Common myeloid progenitor, CD34-positive (primary cell): ENCODE measurements around the gene ZNF750.

Source experiments
- CTCF ChIA-PET: fragments of 350-600 bp; sonication (Branson Sonifier 250); formaldehyde crosslinking; loops from one replicate; lab custom pipeline; 2021; ENCODE audit warnings: antibody characterized with exemption; lab: Charles Lee
- POLR2A ChIA-PET: fragments of 350-600 bp; sonication (Branson Sonifier 250); formaldehyde crosslinking; loops from one replicate; lab custom pipeline; 2021; ENCODE audit warnings: antibody characterized with exemption; lab: Charles Lee
- DNase-seq, 3 donors: peaks; one replicate each; pipeline versions ENCODE4 v3.0.0 to v3.0.0-alpha.2; 2013
- H3K27ac ChIP-seq, 2 experiments: 1 replicate in 1 of 2; 2 replicates in 1 of 2; pipeline ENCODE4 v1.7.0; 2013; ENCODE audit warnings: inconsistent platforms in 2 of 2, low read length in 2 of 2, mild to moderate bottlenecking in 2 of 2, low read depth in 1 of 2, moderate library complexity in 1 of 2; ENCODE audit not compliant: severe bottlenecking in 2 of 2, insufficient read depth in 1 of 2, poor library complexity in 1 of 2
- H3K27me3 ChIP-seq, 5 experiments: replicated peaks in 2 of 5; 1 replicate in 3 of 5; 2 replicates in 2 of 5; pipeline versions ENCODE4 v1.6.1 to v1.7.0; 2013; ENCODE audit warnings: low read length in 4 of 5, mild to moderate bottlenecking in 2 of 5, moderate library complexity in 2 of 5, inconsistent platforms in 1 of 5; ENCODE audit not compliant: insufficient read depth in 5 of 5, control insufficient read depth in 4 of 5
- H3K36me3 ChIP-seq, 4 experiments: 1 replicate in 2 of 4; 2 replicates in 2 of 4; pipeline versions ENCODE4 v1.6.1 to v1.7.0; 2013; ENCODE audit warnings: low read length in 3 of 4, control low read depth in 1 of 4, mild to moderate bottlenecking in 1 of 4; ENCODE audit not compliant: control insufficient read depth in 4 of 4, insufficient read depth in 4 of 4
- H3K4me1 ChIP-seq, 4 experiments: 1 replicate in 3 of 4; 2 replicates in 1 of 4; pipeline versions ENCODE4 v1.6.1 to v1.7.1; 2013; ENCODE audit warnings: low read length in 3 of 4, mild to moderate bottlenecking in 3 of 4, control low read depth in 1 of 4, inconsistent platforms in 1 of 4, moderate library complexity in 1 of 4; ENCODE audit not compliant: control insufficient read depth in 4 of 4, insufficient read depth in 4 of 4; ENCODE audit errors: control extremely low read depth in 1 of 4
- H3K4me3 ChIP-seq, 7 experiments: 1 replicate in 4 of 7; 2 replicates in 3 of 7; pipeline versions ENCODE4 v1.5.1 to v1.7.0; 2013; ENCODE audit warnings: mild to moderate bottlenecking in 7 of 7, low read length in 6 of 7, moderate library complexity in 6 of 7, inconsistent platforms in 2 of 7, low read depth in 2 of 7, control low read depth in 1 of 7; ENCODE audit not compliant: insufficient read depth in 4 of 7, control insufficient read depth in 1 of 7; ENCODE audit errors: extremely low read depth in 1 of 7
- H3K9me3 ChIP-seq, 5 experiments: 1 replicate in 4 of 5; 2 replicates in 1 of 5; pipeline versions ENCODE4 v1.6.1 to v1.7.1; 2013; ENCODE audit warnings: low read length in 4 of 5, mild to moderate bottlenecking in 2 of 5, inconsistent platforms in 1 of 5, low read depth in 1 of 5, moderate library complexity in 1 of 5; ENCODE audit not compliant: control insufficient read depth in 4 of 5, insufficient read depth in 2 of 5; ENCODE audit errors: control extremely low read depth in 1 of 5
- WGBS: methylation state at CpG from one replicate; pipeline ENCODE4 v1.1.5; 2013; ENCODE audit not compliant: insufficient coverage; 5-methylcytosine and 5-hydroxymethylcytosine counted together

Gene ZNF750

GRCh38 chr17:82872591-82873520 is 33.0 kb upstream of the ZNF750 start:
- Histone ChIP-seq H3K36me3 (peaks cover 0 to 36% (median 20%) of the 10 kb centered on the region in 4 experiments), H3K4me1 (peaks cover 6 to 15% (median 12%) of the 10 kb centered on the region in 4 experiments), H3K4me3 (no peak overlapping the region), H3K9me3 (no peaks in the 10 kb centered on the region), H3K27ac (no peak overlapping the region), H3K27me3 (no peaks in the 10 kb centered on the region)
- POLR2A ChIA-PET = no interaction called here
- DNase-seq = peak in 2 of 3 donors; percentile 11 to 22
- CTCF ChIA-PET = no interaction called here
- WGBS = 94% methylated on average over 31 of the region's 33 CpGs

GRCh38 chr17:82871776-82872561 is 32.1 kb upstream of the ZNF750 start:
- Histone ChIP-seq H3K36me3 (peaks cover 0 to 36% (median 20%) of the 10 kb centered on the region in 4 experiments), H3K4me1 (peaks cover 6 to 12% (median 9%) of the 10 kb centered on the region in 4 experiments), H3K9me3 (no peaks in the 10 kb centered on the region), H3K4me3 (no peak overlapping the region), H3K27ac (no peak overlapping the region), H3K27me3 (no peaks in the 10 kb centered on the region)
- CTCF ChIA-PET = no interaction called here
- POLR2A ChIA-PET = no interaction called here
- DNase-seq = no peak
- 96% methylated on average over 36 of the region's 41 CpGs for WGBS

- peak; percentile 34 to 68 (median 40) for DNase-seq
- Histone ChIP-seq H3K36me3 (peaks cover 0 to 36% (median 20%) of the 10 kb centered on the region in 4 experiments), H3K4me3 (no peak overlapping the region), H3K27ac (no peak overlapping the region), H3K4me1 (peaks cover 0 to 15% (median 2%) of the 10 kb centered on the region in 4 experiments), H3K9me3 (no peaks in the 10 kb centered on the region), H3K27me3 (no peaks in the 10 kb centered on the region)
- ChIA-PET CTCF (no interaction called here), POLR2A (no interaction called here)
- 90% methylated on average over 31 of the region's 31 CpGs for WGBS
These were observed 31.4 kb upstream of the ZNF750 start for GRCh38 chr17:82871056-82871775.

- CTCF ChIA-PET = interaction anchor here (1.3 to 1.5 kb wide), 2 partner anchors 15 to 34 kb away, joined by 3 read pairs; no protein-coding TSS in a partner anchor
- no peaks in the 10 kb centered on the region for H3K9me3 ChIP-seq
- H3K4me1 ChIP-seq = peaks cover 0 to 17% (median 0%) of the 10 kb centered on the region in 4 experiments
- POLR2A ChIA-PET = no interaction called here
- 96% methylated on average over 14 of the region's 14 CpGs for WGBS
- H3K36me3 ChIP-seq = peaks cover 0 to 36% (median 18%) of the 10 kb centered on the region in 4 experiments
- H3K27me3 ChIP-seq = no peaks in the 10 kb centered on the region
- no peak overlapping the region for H3K4me3 ChIP-seq
- no peak for DNase-seq
- no peak overlapping the region for H3K27ac ChIP-seq
These were observed 30.7 kb upstream of the ZNF750 start for GRCh38 chr17:82870541-82870940.

GRCh38 chr17:82870091-82870491 is 30.3 kb upstream of the ZNF750 start:
- H3K9me3 ChIP-seq = no peaks in the 10 kb centered on the region
- H3K27me3 ChIP-seq = no peaks in the 10 kb centered on the region
- WGBS = 95% methylated on average over 35 of the region's 35 CpGs
- H3K36me3 ChIP-seq = peaks cover 0 to 33% (median 16%) of the 10 kb centered on the region in 4 experiments
- ChIA-PET POLR2A (no interaction called here), CTCF (interaction anchor here (1.3 to 1.5 kb wide), 2 partner anchors 16 to 33 kb away, joined by 3 read pairs; no protein-coding TSS in a partner anchor)
- H3K4me1 ChIP-seq = peaks cover 0 to 17% (median 2%) of the 10 kb centered on the region in 4 experiments
- no peak for DNase-seq
- no peak overlapping the region for H3K27ac ChIP-seq
- no peak overlapping the region for H3K4me3 ChIP-seq

DNA sequence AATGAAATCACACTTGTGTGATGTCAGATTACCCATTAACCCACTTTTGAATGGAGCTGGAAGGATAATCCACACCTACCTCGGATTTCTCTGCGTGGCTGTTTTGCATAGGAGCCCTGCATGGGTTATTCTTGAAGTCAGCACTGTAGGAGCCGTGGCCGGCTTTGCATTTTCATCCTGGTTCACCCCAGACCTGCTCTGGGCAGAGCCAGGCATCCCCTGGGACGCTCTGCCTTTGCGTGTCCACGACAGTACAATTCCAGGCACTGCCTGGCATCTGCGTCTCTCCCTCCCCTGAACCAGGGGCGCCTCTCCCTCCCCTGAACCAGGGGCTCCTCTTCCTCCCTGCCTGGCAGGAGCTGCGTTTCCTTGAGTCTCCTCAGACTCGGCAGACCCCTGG is 29.7 kb upstream of the ZNF750 start:
- no peak for DNase-seq
- 92% methylated on average over 8 of the region's 11 CpGs for WGBS
- ChIA-PET CTCF (interaction anchor here (1.3 to 1.5 kb wide), 2 partner anchors 16 to 33 kb away, joined by 3 read pairs; no protein-coding TSS in a partner anchor), POLR2A (interaction anchor here (0.7 kb wide), 1 partner anchor 81 kb away, joined by 3 read pairs; no protein-coding TSS in a partner anchor)
- Histone ChIP-seq H3K27ac (no peak overlapping the region), H3K9me3 (no peaks in the 10 kb centered on the region), H3K27me3 (no peaks in the 10 kb centered on the region), H3K4me1 (peaks cover 0 to 19% (median 7%) of the 10 kb centered on the region in 4 experiments), H3K36me3 (peaks cover 0 to 33% (median 16%) of the 10 kb centered on the region in 4 experiments), H3K4me3 (no peak overlapping the region)
